Mesenchymal stem cell (in vitro differentiated cells and primary cell): Measurements from ENCODE around the gene CAPRIN2.

Experiments used
- DNase-seq: peaks from one replicate; pipeline ENCODE4 v3.0.0-alpha.2; 2013
- H2AFZ ChIP-seq: one replicate; pipeline ENCODE4 v1.6.1; 2013; ENCODE audit warnings: low read depth, mild to moderate bottlenecking, control low read depth, inconsistent platforms, low read length, moderate library complexity
- H2AK5ac ChIP-seq: 2 replicates; pipeline ENCODE4 v1.6.1; 2013; ENCODE audit warnings: low read length, moderate library complexity, mild to moderate bottlenecking, inconsistent platforms; ENCODE audit not compliant: severe bottlenecking
- H2BK120ac ChIP-seq: one replicate; pipeline ENCODE4 v1.6.1; 2013; ENCODE audit warnings: low read depth, mild to moderate bottlenecking, inconsistent platforms, low read length, moderate library complexity
- H2BK12ac ChIP-seq, 2 experiments: one replicate each; pipeline ENCODE4 v1.6.1; 2013; ENCODE audit warnings: inconsistent platforms in 2 of 2, low read length in 2 of 2, mild to moderate bottlenecking in 2 of 2, moderate library complexity in 2 of 2, control low read depth in 1 of 2
- H2BK15ac ChIP-seq: one replicate; pipeline ENCODE4 v1.6.1; 2013; ENCODE audit warnings: mild to moderate bottlenecking, low read depth, inconsistent platforms; ENCODE audit not compliant: poor library complexity, severe bottlenecking
- H2BK5ac ChIP-seq: 2 replicates; pipeline ENCODE4 v1.6.1; 2013; ENCODE audit warnings: low read depth, mild to moderate bottlenecking, low read length, control low read depth, inconsistent platforms; ENCODE audit not compliant: poor library complexity, severe bottlenecking
- H3K14ac ChIP-seq, 2 experiments: one replicate each; pipeline ENCODE4 v1.6.1; 2013; ENCODE audit warnings: inconsistent platforms in 2 of 2, low read length in 2 of 2, control low read depth in 1 of 2, mild to moderate bottlenecking in 1 of 2, moderate library complexity in 1 of 2
- H3K18ac ChIP-seq, 2 experiments: one replicate each; pipeline ENCODE4 v1.6.1; 2013; ENCODE audit warnings: inconsistent platforms in 2 of 2, low read length in 2 of 2, control low read depth in 1 of 2, low read depth in 1 of 2, mild to moderate bottlenecking in 1 of 2
- H3K23ac ChIP-seq, 2 experiments: one replicate each; pipeline ENCODE4 v1.6.1; 2013; ENCODE audit warnings: inconsistent platforms in 2 of 2, low read length in 2 of 2, mild to moderate bottlenecking in 2 of 2, moderate library complexity in 2 of 2, control low read depth in 1 of 2
- H3K27ac ChIP-seq: 2 replicates; pipeline ENCODE4 v1.5.1; 2013; ENCODE audit warnings: mild to moderate bottlenecking, moderate library complexity, low read length, control low read depth, inconsistent platforms; ENCODE audit not compliant: poor library complexity, severe bottlenecking
- H3K27me3 ChIP-seq, 2 experiments: 2 replicates each; pipeline versions ENCODE4 v1.6.1 to v1.7.0; 2013; ENCODE audit warnings: low read length in 2 of 2, mild to moderate bottlenecking in 2 of 2, moderate library complexity in 2 of 2, control low read depth in 1 of 2, inconsistent platforms in 1 of 2; ENCODE audit not compliant: control insufficient read depth in 1 of 2, insufficient read depth in 1 of 2
- H3K36me3 ChIP-seq, 2 experiments: 2 replicates each; pipeline versions ENCODE4 v1.6.1 to v1.7.0; 2013; ENCODE audit warnings: low read length in 2 of 2, control low read depth in 1 of 2, inconsistent platforms in 1 of 2, low read depth in 1 of 2, mild to moderate bottlenecking in 1 of 2; ENCODE audit not compliant: insufficient read depth in 2 of 2, control insufficient read depth in 1 of 2
- H3K4ac ChIP-seq, 2 experiments: one replicate each; pipeline ENCODE4 v1.6.1; 2013; ENCODE audit warnings: inconsistent platforms in 2 of 2, low read length in 2 of 2, mild to moderate bottlenecking in 2 of 2, moderate library complexity in 2 of 2, control low read depth in 1 of 2, low read depth in 1 of 2
- H3K4me1 ChIP-seq: 2 replicates; pipeline ENCODE4 v1.6.1; 2013; ENCODE audit warnings: low read depth, low read length, control low read depth; ENCODE audit not compliant: control insufficient read depth, insufficient read depth
- H3K4me2 ChIP-seq: 2 replicates; pipeline ENCODE4 v1.6.1; 2013; ENCODE audit warnings: low read length, mild to moderate bottlenecking, inconsistent platforms; ENCODE audit not compliant: poor library complexity, severe bottlenecking
- H3K4me3 ChIP-seq, 2 experiments: 2 replicates each; pipeline versions ENCODE4 v1.5.1 to v1.7.0; 2013; ENCODE audit warnings: low read length in 2 of 2, mild to moderate bottlenecking in 2 of 2, control low read depth in 1 of 2, low read depth in 1 of 2; ENCODE audit not compliant: insufficient read depth in 1 of 2
- H3K79me1 ChIP-seq: replicated peaks from 2 replicates; pipeline ENCODE4 v1.6.1; 2013; ENCODE audit warnings: mild to moderate bottlenecking, control low read depth, low read length, inconsistent platforms; ENCODE audit not compliant: poor library complexity, severe bottlenecking
- H3K9ac ChIP-seq: 2 replicates; pipeline ENCODE4 v1.7.0; 2013; ENCODE audit warnings: mild to moderate bottlenecking, low read length, moderate library complexity
- H3K9me3 ChIP-seq: 2 replicates; pipeline ENCODE4 v1.7.0; 2013; ENCODE audit warnings: mild to moderate bottlenecking, low read length; ENCODE audit not compliant: control insufficient read depth
- H4K8ac ChIP-seq: one replicate; pipeline ENCODE4 v1.6.1; 2013; ENCODE audit warnings: inconsistent platforms, mild to moderate bottlenecking, low read length, moderate library complexity
- H4K91ac ChIP-seq: one replicate; pipeline ENCODE4 v1.6.1; 2013; ENCODE audit warnings: mild to moderate bottlenecking, low read length, inconsistent platforms
- WGBS: methylation state at CpG from one replicate; pipeline ENCODE4 v1.1.7; 2013; ENCODE audit warnings: mixed read lengths; 5-methylcytosine and 5-hydroxymethylcytosine counted together

The CAPRIN2 gene

DNA sequence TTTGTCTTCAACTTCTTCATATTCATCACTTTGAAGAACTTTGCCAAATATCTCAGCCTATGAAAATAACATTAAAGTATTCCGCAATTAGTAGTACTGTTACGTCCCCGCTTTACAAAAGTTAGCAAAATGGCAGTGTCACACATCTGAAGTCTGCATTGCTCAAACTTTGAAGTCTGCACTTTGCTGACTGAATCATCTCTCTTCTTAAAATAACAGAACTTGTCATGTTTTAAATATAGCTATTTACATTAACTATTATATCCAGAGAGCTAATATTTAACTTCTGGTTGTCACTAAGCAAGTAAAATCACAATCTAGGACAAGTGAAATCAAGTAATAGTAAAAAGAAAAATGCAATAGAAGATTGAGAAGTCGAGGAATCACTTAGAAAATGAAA, 93.5 kb downstream of the CAPRIN2 start:
- Histone ChIP-seq H3K4me2 (no peak overlapping the region), H2BK12ac (no peak overlapping the region), H2AK5ac (no peak overlapping the region), H3K27me3 (no peaks in the 10 kb centered on the region), H3K4me1 (no peaks in the 10 kb centered on the region), H3K36me3 (peaks cover 9 to 75% of the 10 kb centered on the region in 2 experiments), H3K4me3 (no peak overlapping the region), H3K4ac (no peak overlapping the region), H3K79me1 (peaks cover 5% of the 10 kb centered on the region), H2BK15ac (no peak overlapping the region), H3K27ac (no peak overlapping the region), H2BK120ac (no peak overlapping the region), H3K14ac (no peak overlapping the region), H2BK5ac (no peak overlapping the region), H4K8ac (no peak overlapping the region), H3K18ac (no peak overlapping the region), H3K9ac (no peak overlapping the region), H3K23ac (no peak overlapping the region), H3K9me3 (no peaks in the 10 kb centered on the region), H2AFZ (no peak overlapping the region), H4K91ac (no peak overlapping the region)
- 93% methylated on average over 3 of the region's 4 CpGs for WGBS
- DNase-seq, result no peak
